Endothelial cell of umbilical vein (primary cell): ENCODE data around the gene TEX29. TPM values are rescaled to one million over a fixed set of nuclear protein-coding genes. Genes with fewer than 3 reads are reported as not detected.

Experiments used
- BruUV-seq: library from RNA; stranded (reverse); fragments of 400-500 nt; replicated peaks from 2 replicates; lab custom pipeline; 2021; lab: Mats Ljungman, UMichigan
- CTCF ChIA-PET: fragments of 300-600, 350-600 bp; sonication (Branson Sonifier 250); formaldehyde crosslinking; loops from one replicate; lab custom pipeline; 2021; ENCODE audit warnings: antibody characterized with exemption, inconsistent platforms; lab: Charles Lee
- POLR2A ChIA-PET: fragments of 300-600, 350-600 bp; sonication (Branson Sonifier 250); formaldehyde crosslinking; loops from one replicate; lab custom pipeline; 2021; ENCODE audit warnings: antibody characterized with exemption, inconsistent platforms; lab: Charles Lee
- DNase-seq: peaks from one replicate; pipeline ENCODE4 v3.0.0-alpha.2; 2011; ENCODE audit warnings: low read depth, low spot score
- FAIRE-seq: peaks from 2 replicates; lab custom pipeline; 2011; peaks lifted over from hg19 to GRCh38; lab: Jason Lieb, UNC
- H2AFZ ChIP-seq: 2 replicates; pipeline ENCODE4 v1.6.0; 2012; ENCODE audit warnings: low read depth, low read length, control low read depth, inconsistent platforms
- H3K27ac ChIP-seq: 2 replicates; pipeline ENCODE4 v1.5.1; 2011; ENCODE audit warnings: low read depth, mild to moderate bottlenecking, control low read depth, low read length, moderate library complexity; ENCODE audit not compliant: insufficient read depth
- H3K27me3 ChIP-seq, 2 experiments: 2 replicates each; pipeline versions ENCODE4 v1.6.0 to v1.6.1; 2011; ENCODE audit warnings: low read length in 2 of 2, mixed read lengths in 1 of 2; ENCODE audit not compliant: control insufficient read depth in 2 of 2, insufficient read depth in 2 of 2
- H3K36me3 ChIP-seq, 2 experiments: 2 replicates in 1 of 2; 3 replicates in 1 of 2; pipeline ENCODE4 v1.5.1; 2011; ENCODE audit warnings: low read length in 2 of 2, mild to moderate bottlenecking in 1 of 2, moderate library complexity in 1 of 2; ENCODE audit not compliant: control insufficient read depth in 2 of 2, insufficient read depth in 2 of 2; ENCODE audit errors: extremely low read depth in 1 of 2
- H3K4me1 ChIP-seq: 3 replicates; pipeline ENCODE4 v1.5.1; 2011; ENCODE audit warnings: mild to moderate bottlenecking, low read length; ENCODE audit not compliant: control insufficient read depth, insufficient read depth; ENCODE audit errors: extremely low read depth
- H3K4me2 ChIP-seq: 2 replicates; pipeline ENCODE4 v1.6.1; 2011; ENCODE audit warnings: low read length, control low read depth, mixed read lengths; ENCODE audit not compliant: insufficient read depth
- H3K4me3 ChIP-seq, 3 experiments: fragments of 200-600 bp in 1 of 3; sonication (generic), shearing (Covaris generic) in 1 of 3; replicated peaks in 1 of 3; 2 replicates each; pipeline ENCODE4 v1.5.1; 2011 to 2016; ENCODE audit warnings: control low read depth in 3 of 3, low read length in 3 of 3, mild to moderate bottlenecking in 2 of 3, inconsistent platforms in 1 of 3, low read depth in 1 of 3, moderate library complexity in 1 of 3; ENCODE audit not compliant: insufficient read depth in 1 of 3
- H3K79me2 ChIP-seq: 2 replicates; pipeline ENCODE4 v1.6.0; 2012; ENCODE audit warnings: low read length, inconsistent platforms; ENCODE audit not compliant: control insufficient read depth, insufficient read depth
- H3K9ac ChIP-seq: replicated peaks from 2 replicates; pipeline ENCODE3; 2011; ENCODE audit warnings: low read length, control low read depth; ENCODE audit not compliant: insufficient read depth; ENCODE audit errors: extremely low read depth
- H3K9me1 ChIP-seq: replicated peaks from 3 replicates; pipeline ENCODE4 v1.6.0; 2011; ENCODE audit warnings: mild to moderate bottlenecking, low read length; ENCODE audit not compliant: control insufficient read depth, insufficient read depth; ENCODE audit errors: extremely low read depth
- H3K9me3 ChIP-seq: replicated peaks from 2 replicates; pipeline ENCODE4 v1.5.1; 2012; ENCODE audit warnings: low read length, inconsistent platforms; ENCODE audit not compliant: control insufficient read depth, insufficient read depth
- H4K20me1 ChIP-seq: replicated peaks from 2 replicates; pipeline ENCODE3; 2011; ENCODE audit warnings: mild to moderate bottlenecking, low read length; ENCODE audit not compliant: control insufficient read depth, insufficient read depth; ENCODE audit errors: extremely low read depth
- CTCF ChIP-seq, 2 donors: IDR thresholded peaks; 1 replicate in 1 of 2; 2 replicates in 1 of 2; pipeline ENCODE4 v1.5.1; 2011; ENCODE audit warnings: low read length in 2 of 2, mild to moderate bottlenecking in 2 of 2, moderate library complexity in 2 of 2, control low read depth in 1 of 2, inconsistent platforms in 1 of 2, low read depth in 1 of 2; ENCODE audit not compliant: insufficient read depth in 1 of 2; ENCODE audit errors: extremely low read depth in 1 of 2
- EZH2 ChIP-seq: IDR thresholded peaks from 2 replicates; pipeline ENCODE4 v1.6.1; 2012; ENCODE audit warnings: borderline replicate concordance, low read depth, mild to moderate bottlenecking, moderate library complexity, low read length, inconsistent platforms; ENCODE audit not compliant: severe bottlenecking
- FOS ChIP-seq: IDR thresholded peaks from 2 replicates; pipeline ENCODE4 v1.6.1; 2011; ENCODE audit warnings: mild to moderate bottlenecking, low read length, moderate library complexity, borderline replicate concordance; ENCODE audit not compliant: insufficient read depth
- GATA2 ChIP-seq: IDR thresholded peaks from 2 replicates; pipeline ENCODE4 v1.7.0; 2011; ENCODE audit warnings: low read depth, mild to moderate bottlenecking, moderate library complexity, mixed read lengths, low read length; ENCODE audit not compliant: insufficient read length, insufficient read depth
- JUN ChIP-seq: IDR thresholded peaks from 2 replicates; pipeline ENCODE4 v1.6.1; 2011; ENCODE audit warnings: borderline replicate concordance, low read depth; ENCODE audit not compliant: insufficient read length, insufficient read depth
- MAX ChIP-seq: IDR thresholded peaks from 2 replicates; pipeline ENCODE4 v1.6.1; 2011; ENCODE audit not compliant: insufficient read depth, insufficient read length
- MYC ChIP-seq: IDR thresholded peaks from one replicate; pipeline ENCODE4 v1.6.1; 2011; ENCODE audit warnings: mild to moderate bottlenecking, low read depth, low read length
- POLR2A ChIP-seq: IDR thresholded peaks from 2 replicates; pipeline ENCODE4 v1.6.1; 2012; ENCODE audit warnings: low read depth, mild to moderate bottlenecking, control low read depth, low read length
- POLR2AphosphoS5 ChIP-seq: IDR thresholded peaks from 2 replicates; pipeline ENCODE4 v1.6.1; 2012; ENCODE audit warnings: low read depth, mild to moderate bottlenecking, control low read depth, low read length, moderate library complexity; ENCODE audit not compliant: insufficient read depth
- dilution Hi-C: fragments of 300-500 bp; cut with MboI; formaldehyde crosslinking; loops from one replicate; pipeline ENCODE4 v1.15.0; 2019; ENCODE audit warnings: low sequenced_read_pairs; ENCODE audit not compliant: extremely low pct_ligation_motif_present
- intact Hi-C: fragments of 100-400 bp; cut with micrococcal nuclease; formaldehyde crosslinking; loops from one replicate; pipeline ENCODE4 v1.10.0; 2022
- polyA plus RNA-seq, 4 experiments: library from polyadenylated mRNA; depleted of rRNA in 3 of 4; stranded (reverse) in 3 of 4; unstranded in 1 of 4; fragments of >200 nt; gene quantifications; 2 replicates each; pipeline versions ENCODE4 v1.2.1 to v1.2.3, GENCODE V29; 2011 to 2012; ENCODE audit warnings: missing spikeins in 1 of 4
- total RNA-seq: library from RNA; stranded (reverse); gene quantifications from 2 replicates; pipeline ENCODE4 v1.2.3, GENCODE V29; 2021

Gene TEX29
- total and polyA plus RNA-seq, 2 donors (not counting 3 experiments of a cell fraction or from before 2014, with no cell fraction given), result 0.44 TPM; not detected in 1

- FAIRE-seq, result no peak
- intact Hi-C loops (no loop called here), dilution Hi-C loops (no loop called here)
- Histone ChIP-seq H3K4me3 (no peak overlapping the region), H3K27me3 (no peaks in the 10 kb centered on the region), H3K9me1 (no peaks in the 10 kb centered on the region), H3K4me1 (no peaks in the 10 kb centered on the region), H3K4me2 (no peak overlapping the region), H3K9me3 (no peaks in the 10 kb centered on the region), H2AFZ (no peak overlapping the region), H3K27ac (no peak overlapping the region), H3K36me3 (no peaks in the 10 kb centered on the region), H3K9ac (no peak overlapping the region), H3K79me2 (no peaks in the 10 kb centered on the region), H4K20me1 (no peaks in the 10 kb centered on the region)
- DNase-seq, result no peak
- POLR2A ChIA-PET, result no interaction called here
- no TSS peak for BruUV-seq
- TF ChIP-seq MYC (no peak), EZH2 (no peak), JUN (no peak), POLR2A (no peak), GATA2 (no peak), POLR2AphosphoS5 (no peak), CTCF (IDR thresholded peaks at IDR 0.05; ENCODE audit: extremely low read depth in 1 of 2, insufficient read depth in 1 of 2, low read depth in 1 of 2, low read length in 2 of 2) (no peak), MAX (no peak), FOS (no peak)
- CTCF ChIA-PET, result no interaction called here
These were observed 62.4 kb downstream of the TEX29 start for GRCh38 chr13:111382877-111383276.
